Astrocyte (in vitro differentiated cells and primary cell): ENCODE measurements around the gene PTPN13. TPM values are rescaled to one million over a fixed set of nuclear protein-coding genes. Genes with fewer than 3 reads are reported as not detected.

Experiments used
- DNase-seq: peaks from one replicate; pipeline ENCODE4 v3.0.0-alpha.2; 2010; ENCODE audit warnings: low read depth
- FAIRE-seq: peaks from 2 replicates; lab custom pipeline; 2011; peaks lifted over from hg19 to GRCh38; lab: Jason Lieb, UNC
- H2AFZ ChIP-seq: 2 replicates; pipeline ENCODE4 v1.6.0; 2012; ENCODE audit warnings: low read depth, low read length, inconsistent platforms
- H3K27ac ChIP-seq: 2 replicates; pipeline ENCODE4 v1.5.1; 2011; ENCODE audit warnings: low read depth, low read length, inconsistent platforms
- H3K27me3 ChIP-seq: 2 replicates; pipeline ENCODE4 v1.6.0; 2011; ENCODE audit warnings: low read length, inconsistent platforms; ENCODE audit not compliant: insufficient read depth
- H3K36me3 ChIP-seq: 2 replicates; pipeline ENCODE4 v1.5.1; 2011; ENCODE audit warnings: low read length, inconsistent platforms; ENCODE audit not compliant: insufficient read depth
- H3K4me1 ChIP-seq: 2 replicates; pipeline ENCODE4 v1.5.1; 2011; ENCODE audit warnings: low read length, inconsistent platforms; ENCODE audit not compliant: insufficient read depth
- H3K4me2 ChIP-seq: 2 replicates; pipeline ENCODE4 v1.6.0; 2012; ENCODE audit warnings: low read length, inconsistent platforms
- H3K4me3 ChIP-seq: 2 replicates; pipeline ENCODE4 v1.5.1; 2011; ENCODE audit warnings: low read depth, mild to moderate bottlenecking, low read length, inconsistent platforms; ENCODE audit not compliant: insufficient read depth
- H3K79me2 ChIP-seq: 2 replicates; pipeline ENCODE4 v1.6.0; 2012; ENCODE audit warnings: mild to moderate bottlenecking, low read length, inconsistent platforms; ENCODE audit not compliant: insufficient read depth
- H3K9ac ChIP-seq: 2 replicates; pipeline ENCODE4 v1.6.0; 2012; ENCODE audit warnings: mild to moderate bottlenecking, low read length, inconsistent platforms
- H3K9me3 ChIP-seq: 2 replicates; pipeline ENCODE4 v1.5.1; 2012; ENCODE audit warnings: low read depth, mild to moderate bottlenecking, low read length, inconsistent platforms; ENCODE audit not compliant: insufficient read depth
- H4K20me1 ChIP-seq: 2 replicates; pipeline ENCODE4 v1.6.0; 2012; ENCODE audit warnings: low read length, inconsistent platforms; ENCODE audit not compliant: insufficient read depth
- H3K27ac Mint-ChIP-seq: one replicate; pipeline ENCODE4 v1.8.0; 2021; ENCODE audit warnings: mild to moderate bottlenecking, mixed read lengths; ENCODE audit not compliant: unreplicated experiment
- H3K27me3 Mint-ChIP-seq: one replicate; pipeline ENCODE4 v1.8.0; 2021; ENCODE audit warnings: low read depth, mixed read lengths; ENCODE audit not compliant: unreplicated experiment
- H3K36me3 Mint-ChIP-seq: one replicate; pipeline ENCODE4 v1.8.0; 2021; ENCODE audit warnings: low read depth, mixed read lengths; ENCODE audit not compliant: unreplicated experiment
- H3K4me1 Mint-ChIP-seq: one replicate; pipeline ENCODE4 v1.8.0; 2021; ENCODE audit warnings: low read depth, mixed read lengths; ENCODE audit not compliant: unreplicated experiment
- H3K4me3 Mint-ChIP-seq: one replicate; pipeline ENCODE4 v1.8.0; 2021; ENCODE audit warnings: mild to moderate bottlenecking, moderate library complexity, mixed read lengths; ENCODE audit not compliant: unreplicated experiment
- H3K9me3 Mint-ChIP-seq: one replicate; pipeline ENCODE4 v1.8.0; 2021; ENCODE audit warnings: mild to moderate bottlenecking, mixed read lengths; ENCODE audit not compliant: unreplicated experiment
- CTCF ChIP-seq: IDR thresholded peaks from 2 replicates; pipeline ENCODE4 v1.5.1; 2011; ENCODE audit warnings: low read depth, mild to moderate bottlenecking, inconsistent platforms, low read length, moderate library complexity; ENCODE audit not compliant: insufficient read depth
- EZH2 ChIP-seq: IDR thresholded peaks from 2 replicates; pipeline ENCODE4 v1.6.1; 2012; ENCODE audit warnings: mild to moderate bottlenecking, low read length, inconsistent platforms; ENCODE audit not compliant: insufficient read depth
- total RNA-seq: library from RNA; stranded (reverse); gene quantifications from 2 replicates; pipeline ENCODE4 v1.2.1, GENCODE V29; 2021

PTPN13 gene
- total RNA-seq, 1 donor from 2014 or later: 46.2 TPM

GRCh38 chr4:86608757-86609375, 14.8 kb downstream of the PTPN13 start:
- Histone ChIP-seq H3K9me3 (no peaks in the 10 kb centered on the region), H3K36me3 (no peaks in the 10 kb centered on the region), H3K4me3 (no peak overlapping the region), H3K27ac (no peak overlapping the region), H3K4me2 (no peak overlapping the region), H3K9ac (no peak overlapping the region), H3K27me3 (no peaks in the 10 kb centered on the region), H3K4me1 (no peaks in the 10 kb centered on the region), H3K79me2 (peaks cover 2% of the 10 kb centered on the region), H4K20me1 (peaks cover 11% of the 10 kb centered on the region), H2AFZ (no peak overlapping the region)
- H3K27ac Mint-ChIP-seq: no peak overlapping the region
- H3K27me3 Mint-ChIP-seq: no peaks in the 10 kb centered on the region
- H3K9me3 Mint-ChIP-seq: no peaks in the 10 kb centered on the region
- FAIRE-seq (no peak), DNase-seq (no peak)
- H3K4me1 Mint-ChIP-seq: peaks cover 5% of the 10 kb centered on the region
- TF ChIP-seq CTCF (no peak), EZH2 (no peak)
- H3K4me3 Mint-ChIP-seq: no peak overlapping the region
- H3K36me3 Mint-ChIP-seq: no peaks in the 10 kb centered on the region

DNA sequence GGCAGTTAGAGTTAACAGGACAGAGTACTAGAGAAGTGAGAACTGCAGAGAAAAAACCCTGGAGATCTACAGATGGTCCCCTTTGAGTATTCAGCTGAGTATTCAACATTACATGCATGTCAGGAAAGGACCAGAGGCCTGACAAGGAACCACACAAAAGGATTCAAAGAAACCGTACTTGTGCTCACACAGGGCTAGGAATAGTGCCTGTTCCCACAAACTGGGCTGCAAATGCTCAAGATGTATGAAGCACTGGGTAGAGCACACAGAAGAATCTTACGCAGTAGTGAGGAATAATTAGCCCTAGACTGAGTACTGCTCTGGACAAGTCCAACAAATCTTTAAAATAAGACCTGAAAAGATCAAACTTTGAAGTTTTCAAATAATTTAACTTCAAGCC, 17.6 kb downstream of the PTPN13 start:
- no peak overlapping the region for H3K27ac Mint-ChIP-seq
- no peaks in the 10 kb centered on the region for H3K9me3 ChIP-seq
- TF ChIP-seq EZH2 (no peak), CTCF (no peak)
- H3K4me1 ChIP-seq: no peaks in the 10 kb centered on the region
- DNase-seq: no peak
- H2AFZ ChIP-seq: no peak overlapping the region
- no peak overlapping the region for H3K4me2 ChIP-seq
- peaks cover 8% of the 10 kb centered on the region for H4K20me1 ChIP-seq
- no peak overlapping the region for H3K4me3 ChIP-seq
- H3K27me3 ChIP-seq: no peaks in the 10 kb centered on the region
- H3K27ac ChIP-seq: no peak overlapping the region
- no peak for FAIRE-seq
- H3K79me2 ChIP-seq: peaks cover 2% of the 10 kb centered on the region
- H3K36me3 ChIP-seq: no peaks in the 10 kb centered on the region
- H3K4me1 Mint-ChIP-seq: no peaks in the 10 kb centered on the region
- no peak overlapping the region for H3K4me3 Mint-ChIP-seq
- no peak overlapping the region for H3K9ac ChIP-seq
- no peaks in the 10 kb centered on the region for H3K27me3 Mint-ChIP-seq
- H3K36me3 Mint-ChIP-seq: peaks cover 2% of the 10 kb centered on the region
- no peaks in the 10 kb centered on the region for H3K9me3 Mint-ChIP-seq

GRCh38 chr4:86613734-86614133, 19.6 kb downstream of the PTPN13 start:
- peaks cover 4% of the 10 kb centered on the region for H3K36me3 Mint-ChIP-seq
- no peak for DNase-seq

More at GRCh38 chr4:86613734-86614133, 19.6 kb downstream of the PTPN13 start:
- Histone ChIP-seq H3K4me1 (no peaks in the 10 kb centered on the region), H2AFZ (no peak overlapping the region), H3K9me3 (no peaks in the 10 kb centered on the region), H3K27me3 (no peaks in the 10 kb centered on the region), H3K36me3 (no peaks in the 10 kb centered on the region), H3K27ac (no peak overlapping the region), H3K79me2 (peaks cover 2% of the 10 kb centered on the region), H3K9ac (no peak overlapping the region), H3K4me3 (no peak overlapping the region), H4K20me1 (peaks cover 8% of the 10 kb centered on the region), H3K4me2 (no peak overlapping the region)
- no peak for FAIRE-seq
- TF ChIP-seq EZH2 (no peak), CTCF (no peak)
- Mint-ChIP-seq H3K4me1 (peaks cover 2% of the 10 kb centered on the region), H3K9me3 (no peaks in the 10 kb centered on the region), H3K27ac (no peak overlapping the region), H3K27me3 (no peaks in the 10 kb centered on the region), H3K4me3 (no peak overlapping the region)
